HepG2 (cell line): ENCODE measurements around the gene FGGY. TPM values are rescaled to one million over a fixed set of nuclear protein-coding genes. Genes with fewer than 3 reads are reported as not detected.

ENCODE experiments used
- CCDC6 ChIP-seq: sonication (generic); formaldehyde crosslinking; IDR thresholded peaks from 2 replicates; pipeline ENCODE4 v1.8.1; 2022; ENCODE audit warnings: mild to moderate bottlenecking, missing genetic modification reagents, moderate library complexity
- ETV6 ChIP-seq: sonication (generic); formaldehyde crosslinking; conservative IDR thresholded peaks from 2 replicates; pipeline ENCODE4 v1.4.0; 2020; ENCODE audit warnings: missing genetic modification reagents
- FIP1L1 ChIP-seq: fragments of 200-400 bp; formaldehyde crosslinking; IDR thresholded peaks from 2 replicates; pipeline ENCODE4 v1.6.1; 2018; ENCODE audit warnings: low read depth, mild to moderate bottlenecking, low read length, moderate library complexity, borderline replicate concordance; ENCODE audit not compliant: insufficient read depth
- FOSL2 ChIP-seq: sonication (generic); formaldehyde crosslinking; IDR thresholded peaks from 2 replicates; pipeline ENCODE4 v1.4.0; 2020; ENCODE audit warnings: missing genetic modification reagents
- FOXK1 ChIP-seq: sonication (generic); formaldehyde crosslinking; IDR thresholded peaks from 2 replicates; pipeline ENCODE4 v1.4.0; 2020; ENCODE audit warnings: low read depth, missing genetic modification reagents, borderline replicate concordance
- GPN1 ChIP-seq: sonication (generic); formaldehyde crosslinking; IDR thresholded peaks from 2 replicates; pipeline ENCODE4 v1.5.1; 2020; ENCODE audit warnings: missing genetic modification reagents, borderline replicate concordance
- GTF3A ChIP-seq: sonication (generic); formaldehyde crosslinking; conservative IDR thresholded peaks from 2 replicates; pipeline ENCODE4 v1.4.0; 2020; ENCODE audit warnings: mild to moderate bottlenecking, missing genetic modification reagents
- HDAC2 ChIP-seq: sonication (generic); formaldehyde crosslinking; IDR thresholded peaks from 2 replicates; pipeline ENCODE4 v1.4.0; 2020; ENCODE audit warnings: missing genetic modification reagents
- HMG20A ChIP-seq: IDR thresholded peaks from 2 replicates; pipeline ENCODE4 v1.6.1; 2016; ENCODE audit warnings: borderline replicate concordance
- NFE2L2 ChIP-seq: fragments of 150-350 bp; IDR thresholded peaks from 2 replicates; pipeline ENCODE4 v1.6.1; 2014; ENCODE audit warnings: low read length
- RBM22 ChIP-seq: fragments of 200-400 bp; formaldehyde crosslinking; optimal IDR thresholded peaks from 2 replicates; pipeline ENCODE3; 2017; ENCODE audit warnings: mild to moderate bottlenecking, low read length, moderate library complexity
- SRSF4 ChIP-seq: fragments of 200-400 bp; formaldehyde crosslinking; IDR thresholded peaks from one replicate; pipeline ENCODE4 v1.6.1; 2018; ENCODE audit warnings: mild to moderate bottlenecking, low read depth, low read length, moderate library complexity; ENCODE audit not compliant: poor library complexity, severe bottlenecking
- ZBTB3 ChIP-seq: sonication (generic); formaldehyde crosslinking; IDR thresholded peaks from 2 replicates; pipeline ENCODE4 v1.4.0; 2020; ENCODE audit warnings: low read depth, mild to moderate bottlenecking, moderate library complexity, missing genetic modification reagents, borderline replicate concordance
- ZNF263 ChIP-seq: sonication (generic); formaldehyde crosslinking; IDR thresholded peaks from 2 replicates; pipeline ENCODE4 v1.4.0; 2020; ENCODE audit warnings: missing genetic modification reagents
- ZNF317 ChIP-seq: sonication (generic); formaldehyde crosslinking; IDR thresholded peaks from 2 replicates; pipeline ENCODE4 v1.5.0; 2020; ENCODE audit warnings: mild to moderate bottlenecking, missing genetic modification reagents
- ZNF335 ChIP-seq: sonication (generic); formaldehyde crosslinking; IDR thresholded peaks from 2 replicates; pipeline ENCODE4 v1.4.0; 2020; ENCODE audit warnings: missing genetic modification reagents
- ZNF367 ChIP-seq: sonication (generic); formaldehyde crosslinking; IDR thresholded peaks from 2 replicates; pipeline ENCODE4 v1.4.0; 2020; ENCODE audit warnings: missing genetic modification reagents, borderline replicate concordance
- ZNF451 ChIP-seq: sonication (generic); formaldehyde crosslinking; IDR thresholded peaks from 2 replicates; pipeline ENCODE4 v1.5.0; 2020; ENCODE audit warnings: mild to moderate bottlenecking, missing genetic modification reagents
- ZNF605 ChIP-seq: sonication (generic); formaldehyde crosslinking; IDR thresholded peaks from 2 replicates; pipeline ENCODE4 v1.8.0; 2022; ENCODE audit warnings: mild to moderate bottlenecking, missing genetic modification reagents
- ZNF615 ChIP-seq: sonication (generic); formaldehyde crosslinking; IDR thresholded peaks from 2 replicates; pipeline ENCODE4 v1.5.0; 2020; ENCODE audit warnings: mild to moderate bottlenecking, missing genetic modification reagents, borderline replicate concordance
- ZSCAN12 ChIP-seq: sonication (generic); formaldehyde crosslinking; IDR thresholded peaks from 2 replicates; pipeline ENCODE4 v1.9.0; 2021; ENCODE audit warnings: mild to moderate bottlenecking, missing genetic modification reagents
- polyA plus RNA-seq, 8 experiments: library from polyadenylated mRNA; depleted of rRNA in 3 of 8; stranded (reverse) in 7 of 8; unstranded in 1 of 8; fragments of >200 nt; fragmentation: Illumina TruSeq in 4 of 8; extraction: Trizol in 4 of 8; gene quantifications; 2 replicates each; pipeline versions ENCODE4 v1.2.1 to v1.2.3, GENCODE V29; 2011 to 2016; ENCODE audit warnings: low read depth in 4 of 8, missing spikeins in 1 of 8, mixed read lengths in 1 of 8; ENCODE audit not compliant: insufficient read depth in 1 of 8
- total RNA-seq, 5 experiments: library from RNA; depleted of rRNA; stranded (reverse); fragments of >200 nt; fragmentation: Illumina TruSeq; extraction: Trizol; gene quantifications; 2 replicates each; pipeline ENCODE4 v1.2.3, GENCODE V29; 2016; ENCODE audit warnings: low read depth in 1 of 5
- TF ChIP-seq, protein P1 (sequence below): sonication (generic); formaldehyde crosslinking; IDR thresholded peaks from 2 replicates; pipeline ENCODE4 v1.5.1; 2020; ENCODE audit warnings: mild to moderate bottlenecking, missing genetic modification reagents, borderline replicate concordance
- TF ChIP-seq, protein P2 (sequence below): fragments of 450-650 bp; IDR thresholded peaks from 2 replicates; pipeline ENCODE4 v1.6.1; 2017; ENCODE audit warnings: mild to moderate bottlenecking

FGGY gene
- total and polyA plus RNA-seq, 2 of the 13 experiments (the other 11 are each of a cell fraction or from before 2014, with no cell fraction given), result 15.7 to 27.5 TPM

DNA sequence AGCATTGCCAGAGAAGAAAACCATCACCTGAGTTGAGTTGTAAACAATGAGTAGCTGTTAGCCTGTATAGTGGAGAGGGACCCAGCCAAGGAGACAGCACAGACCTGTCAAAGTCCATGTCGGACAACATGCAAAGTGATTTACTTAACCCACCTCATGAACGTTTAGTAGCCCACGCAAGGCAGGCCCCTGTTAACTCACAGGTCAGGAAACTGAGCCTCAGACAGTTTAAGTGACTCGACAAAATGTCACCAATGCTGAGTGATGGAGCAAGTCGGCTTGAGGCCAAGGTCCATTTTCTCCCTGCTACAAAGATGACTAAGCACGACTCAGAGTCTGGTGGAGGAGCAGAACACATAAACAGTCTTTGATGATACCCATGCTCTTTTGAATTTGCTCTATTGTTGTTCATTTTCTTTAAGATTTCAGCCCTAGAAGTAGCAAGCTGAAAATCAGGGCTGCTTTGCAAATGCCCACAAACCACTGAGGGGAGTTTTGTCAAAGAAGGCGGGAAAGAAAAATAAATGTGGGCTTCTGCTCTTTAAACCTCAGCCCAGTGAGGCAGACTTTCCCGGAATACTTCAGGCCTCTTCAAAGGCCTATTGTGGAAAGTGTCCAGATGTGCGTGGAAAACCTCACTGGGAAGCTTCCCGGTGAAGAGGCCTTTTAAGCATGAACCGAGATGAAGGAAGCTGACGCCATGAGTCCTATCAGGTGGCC lies 434.0 kb downstream of the FGGY start (continued):
- TF ChIP-seq, protein P1, sequence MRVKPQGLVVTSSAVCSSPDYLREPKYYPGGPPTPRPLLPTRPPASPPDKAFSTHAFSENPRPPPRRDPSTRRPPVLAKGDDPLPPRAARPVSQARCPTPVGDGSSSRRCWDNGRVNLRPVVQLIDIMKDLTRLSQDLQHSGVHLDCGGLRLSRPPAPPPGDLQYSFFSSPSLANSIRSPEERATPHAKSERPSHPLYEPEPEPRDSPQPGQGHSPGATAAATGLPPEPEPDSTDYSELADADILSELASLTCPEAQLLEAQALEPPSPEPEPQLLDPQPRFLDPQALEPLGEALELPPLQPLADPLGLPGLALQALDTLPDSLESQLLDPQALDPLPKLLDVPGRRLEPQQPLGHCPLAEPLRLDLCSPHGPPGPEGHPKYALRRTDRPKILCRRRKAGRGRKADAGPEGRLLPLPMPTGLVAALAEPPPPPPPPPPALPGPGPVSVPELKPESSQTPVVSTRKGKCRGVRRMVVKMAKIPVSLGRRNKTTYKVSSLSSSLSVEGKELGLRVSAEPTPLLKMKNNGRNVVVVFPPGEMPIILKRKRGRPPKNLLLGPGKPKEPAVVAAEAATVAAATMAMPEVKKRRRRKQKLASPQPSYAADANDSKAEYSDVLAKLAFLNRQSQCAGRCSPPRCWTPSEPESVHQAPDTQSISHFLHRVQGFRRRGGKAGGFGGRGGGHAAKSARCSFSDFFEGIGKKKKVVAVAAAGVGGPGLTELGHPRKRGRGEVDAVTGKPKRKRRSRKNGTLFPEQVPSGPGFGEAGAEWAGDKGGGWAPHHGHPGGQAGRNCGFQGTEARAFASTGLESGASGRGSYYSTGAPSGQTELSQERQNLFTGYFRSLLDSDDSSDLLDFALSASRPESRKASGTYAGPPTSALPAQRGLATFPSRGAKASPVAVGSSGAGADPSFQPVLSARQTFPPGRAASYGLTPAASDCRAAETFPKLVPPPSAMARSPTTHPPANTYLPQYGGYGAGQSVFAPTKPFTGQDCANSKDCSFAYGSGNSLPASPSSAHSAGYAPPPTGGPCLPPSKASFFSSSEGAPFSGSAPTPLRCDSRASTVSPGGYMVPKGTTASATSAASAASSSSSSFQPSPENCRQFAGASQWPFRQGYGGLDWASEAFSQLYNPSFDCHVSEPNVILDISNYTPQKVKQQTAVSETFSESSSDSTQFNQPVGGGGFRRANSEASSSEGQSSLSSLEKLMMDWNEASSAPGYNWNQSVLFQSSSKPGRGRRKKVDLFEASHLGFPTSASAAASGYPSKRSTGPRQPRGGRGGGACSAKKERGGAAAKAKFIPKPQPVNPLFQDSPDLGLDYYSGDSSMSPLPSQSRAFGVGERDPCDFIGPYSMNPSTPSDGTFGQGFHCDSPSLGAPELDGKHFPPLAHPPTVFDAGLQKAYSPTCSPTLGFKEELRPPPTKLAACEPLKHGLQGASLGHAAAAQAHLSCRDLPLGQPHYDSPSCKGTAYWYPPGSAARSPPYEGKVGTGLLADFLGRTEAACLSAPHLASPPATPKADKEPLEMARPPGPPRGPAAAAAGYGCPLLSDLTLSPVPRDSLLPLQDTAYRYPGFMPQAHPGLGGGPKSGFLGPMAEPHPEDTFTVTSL (CRISPR knock-in tag), result peak; percentile 87; the same call in 1 of the 2 replicates
- TF ChIP-seq RBM22, result no peak
- TF ChIP-seq ZSCAN12 (CRISPR knock-in tag), result no peak
- TF ChIP-seq FOSL2, result peak; percentile 88
- no peak for TF ChIP-seq SRSF4
- peak; percentile 59; the same call in 1 of the 2 replicates for TF ChIP-seq CCDC6 (CRISPR knock-in tag)
- no peak for TF ChIP-seq ZNF605
- TF ChIP-seq GPN1, result no peak
- peak; percentile 97 for TF ChIP-seq NFE2L2
- no peak for TF ChIP-seq ZNF367 (CRISPR knock-in tag)
- TF ChIP-seq ZNF615, result no peak
- TF ChIP-seq GTF3A, result no peak
- no peak for TF ChIP-seq ZNF263 (CRISPR knock-in tag)
- TF ChIP-seq, protein P2, sequence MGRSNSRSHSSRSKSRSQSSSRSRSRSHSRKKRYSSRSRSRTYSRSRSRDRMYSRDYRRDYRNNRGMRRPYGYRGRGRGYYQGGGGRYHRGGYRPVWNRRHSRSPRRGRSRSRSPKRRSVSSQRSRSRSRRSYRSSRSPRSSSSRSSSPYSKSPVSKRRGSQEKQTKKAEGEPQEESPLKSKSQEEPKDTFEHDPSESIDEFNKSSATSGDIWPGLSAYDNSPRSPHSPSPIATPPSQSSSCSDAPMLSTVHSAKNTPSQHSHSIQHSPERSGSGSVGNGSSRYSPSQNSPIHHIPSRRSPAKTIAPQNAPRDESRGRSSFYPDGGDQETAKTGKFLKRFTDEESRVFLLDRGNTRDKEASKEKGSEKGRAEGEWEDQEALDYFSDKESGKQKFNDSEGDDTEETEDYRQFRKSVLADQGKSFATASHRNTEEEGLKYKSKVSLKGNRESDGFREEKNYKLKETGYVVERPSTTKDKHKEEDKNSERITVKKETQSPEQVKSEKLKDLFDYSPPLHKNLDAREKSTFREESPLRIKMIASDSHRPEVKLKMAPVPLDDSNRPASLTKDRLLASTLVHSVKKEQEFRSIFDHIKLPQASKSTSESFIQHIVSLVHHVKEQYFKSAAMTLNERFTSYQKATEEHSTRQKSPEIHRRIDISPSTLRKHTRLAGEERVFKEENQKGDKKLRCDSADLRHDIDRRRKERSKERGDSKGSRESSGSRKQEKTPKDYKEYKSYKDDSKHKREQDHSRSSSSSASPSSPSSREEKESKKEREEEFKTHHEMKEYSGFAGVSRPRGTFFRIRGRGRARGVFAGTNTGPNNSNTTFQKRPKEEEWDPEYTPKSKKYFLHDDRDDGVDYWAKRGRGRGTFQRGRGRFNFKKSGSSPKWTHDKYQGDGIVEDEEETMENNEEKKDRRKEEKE, result no peak
- TF ChIP-seq ZNF451 (CRISPR knock-in tag), result no peak
- TF ChIP-seq HMG20A, result peak; percentile 36; the same call in 1 of the 2 replicates
- TF ChIP-seq ETV6, result no peak
- TF ChIP-seq FIP1L1, result no peak
- TF ChIP-seq ZNF317 (CRISPR knock-in tag), result no peak; the same call in 1 of the 2 replicates
- 0 out of 2 replicates have a peak, but pooled peaks have one; percentile 49 for TF ChIP-seq FOXK1 (CRISPR knock-in tag)
- peak; percentile 82 for TF ChIP-seq HDAC2 (CRISPR knock-in tag)
- no peak for TF ChIP-seq ZBTB3 (CRISPR knock-in tag)
- TF ChIP-seq ZNF335 (CRISPR knock-in tag), result 0 out of 2 replicates have a peak, but pooled peaks have one; percentile 54
